Measurements from ENCODE around the gene COG3.

Gene COG3

DNA sequence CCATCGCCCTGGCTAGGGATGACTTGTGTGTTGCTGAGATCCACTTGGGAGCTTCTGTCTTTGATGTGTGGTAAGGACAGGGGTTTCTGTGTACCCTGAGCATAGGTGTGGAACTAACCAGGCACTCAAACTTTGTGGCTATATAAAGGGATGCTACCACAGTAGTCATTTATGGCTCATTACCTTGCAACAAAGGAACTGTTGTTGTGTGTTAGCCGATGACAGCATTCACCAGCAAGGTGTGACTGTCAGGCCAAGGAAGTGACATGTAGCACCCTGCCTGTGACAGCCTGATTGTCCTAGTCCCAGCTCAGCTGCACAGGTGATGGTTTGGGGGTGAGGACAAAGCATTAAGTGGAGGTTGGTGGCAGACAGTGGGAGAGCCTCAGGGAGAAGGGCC lies 73.6 kb downstream of the COG3 start:
- Histone ChIP-seq H3K4me1 (ENCODE audit: control insufficient read depth in 1 of 2, insufficient read depth in 2 of 2, low read length in 2 of 2) (no peaks in the 10 kb centered on the region), H3K79me2 (ENCODE audit: control insufficient read depth, insufficient read depth, low read length, poor library complexity) (no peaks in the 10 kb centered on the region), H2BK120ac (ENCODE audit: insufficient read depth, low read length, poor library complexity) (no peak overlapping the region), H3K27ac (ENCODE audit: low read depth, low read length) (no peak overlapping the region), H3K4me3 (ENCODE audit: low read depth, low read length) (no peak overlapping the region), H3K18ac (ENCODE audit: low read length) (no peak overlapping the region), H2BK5ac (ENCODE audit: low read depth, low read length, poor library complexity) (no peak overlapping the region), H4K12ac (ENCODE audit: low read depth, low read length) (no peak overlapping the region), H4K8ac (ENCODE audit: low read depth, low read length) (no peak overlapping the region), H3K14ac (ENCODE audit: low read length) (no peak overlapping the region), H3K27me3 (ENCODE audit: insufficient read depth, low read length) (no peaks in the 10 kb centered on the region), H2AK5ac (ENCODE audit: low read length) (no peak overlapping the region), H3K4ac (ENCODE audit: low read depth, low read length) (no peak overlapping the region), H3K4me2 (ENCODE audit: low read length) (no peak overlapping the region), H3K36me3 (ENCODE audit: control insufficient read depth in 1 of 2, insufficient read depth in 2 of 2, low read length in 2 of 2) (peaks cover 8 to 19% of the 10 kb centered on the region in 2 experiments), H3K23ac (ENCODE audit: low read length) (no peak overlapping the region), H3K9ac (ENCODE audit: low read length) (no peak overlapping the region), H2AFZ (ENCODE audit: insufficient read depth, low read length, poor library complexity) (no peak overlapping the region), H2BK12ac (ENCODE audit: low read length) (no peak overlapping the region), H3K79me1 (ENCODE audit: low read length) (no peaks in the 10 kb centered on the region), H3K9me3 (ENCODE audit: insufficient read depth, low read depth, low read length) (no peaks in the 10 kb centered on the region), H4K91ac (ENCODE audit: low read depth, low read length) (no peak overlapping the region)
- WGBS (ENCODE audit: extremely low coverage, insufficient coverage, insufficient read length) = no CpG with 5 or more reads among the region's 2 CpGs
- DNase-seq = no peak

DNA sequence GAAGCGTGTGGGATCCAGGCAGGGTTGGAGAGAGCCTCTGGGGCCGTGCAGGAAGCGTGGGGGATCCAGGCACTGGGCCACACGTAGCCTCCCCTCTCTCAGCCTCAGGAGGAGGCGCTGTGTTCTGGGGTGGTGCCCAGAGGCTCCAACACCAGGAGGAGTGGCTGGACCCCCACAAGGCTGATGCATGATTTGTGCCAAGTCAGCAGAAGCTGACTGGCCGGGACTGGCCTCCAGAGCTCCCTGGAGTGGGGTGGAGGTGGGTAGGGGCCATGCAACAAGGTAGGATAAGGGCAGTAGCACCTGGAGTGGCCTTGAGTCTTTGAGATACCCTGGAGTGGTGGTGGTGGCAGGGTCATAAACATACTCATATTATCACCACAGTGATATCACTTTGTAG lies 75.5 kb downstream of the COG3 start:
- H3K4me2 ChIP-seq (ENCODE audit: low read length) = no peak overlapping the region
- H3K27ac ChIP-seq (ENCODE audit: low read depth, low read length) = no peak overlapping the region
- no peak overlapping the region for H2BK12ac ChIP-seq (ENCODE audit: low read length)
- H2AK5ac ChIP-seq (ENCODE audit: low read length) = no peak overlapping the region
- peaks cover 2 to 6% of the 10 kb centered on the region in 2 experiments for H3K36me3 ChIP-seq (ENCODE audit: control insufficient read depth in 1 of 2, insufficient read depth in 2 of 2, low read length in 2 of 2)
- H3K14ac ChIP-seq (ENCODE audit: low read length) = no peak overlapping the region
- no peak overlapping the region for H3K4me3 ChIP-seq (ENCODE audit: low read depth, low read length)
- no peaks in the 10 kb centered on the region for H3K4me1 ChIP-seq (ENCODE audit: control insufficient read depth in 1 of 2, insufficient read depth in 2 of 2, low read length in 2 of 2)
- no peaks in the 10 kb centered on the region for H3K9me3 ChIP-seq (ENCODE audit: insufficient read depth, low read depth, low read length)
- no CpG with 5 or more reads among the region's 6 CpGs for WGBS (ENCODE audit: extremely low coverage, insufficient coverage, insufficient read length)
- no peak overlapping the region for H4K12ac ChIP-seq (ENCODE audit: low read depth, low read length)
- no peaks in the 10 kb centered on the region for H3K79me1 ChIP-seq (ENCODE audit: low read length)
- no peak overlapping the region for H2BK120ac ChIP-seq (ENCODE audit: insufficient read depth, low read length, poor library complexity)
- no peak overlapping the region for H4K8ac ChIP-seq (ENCODE audit: low read depth, low read length)
- H3K18ac ChIP-seq (ENCODE audit: low read length) = no peak overlapping the region
- H4K91ac ChIP-seq (ENCODE audit: low read depth, low read length) = no peak overlapping the region
- H3K23ac ChIP-seq (ENCODE audit: low read length) = no peak overlapping the region
- no peak overlapping the region for H3K9ac ChIP-seq (ENCODE audit: low read length)
- no peaks in the 10 kb centered on the region for H3K27me3 ChIP-seq (ENCODE audit: insufficient read depth, low read length)
- DNase-seq = no peak
- no peak overlapping the region for H2AFZ ChIP-seq (ENCODE audit: insufficient read depth, low read length, poor library complexity)
- H3K4ac ChIP-seq (ENCODE audit: low read depth, low read length) = no peak overlapping the region
- H3K79me2 ChIP-seq (ENCODE audit: control insufficient read depth, insufficient read depth, low read length, poor library complexity) = no peaks in the 10 kb centered on the region
- H2BK5ac ChIP-seq (ENCODE audit: low read depth, low read length, poor library complexity) = no peak overlapping the region

DNA sequence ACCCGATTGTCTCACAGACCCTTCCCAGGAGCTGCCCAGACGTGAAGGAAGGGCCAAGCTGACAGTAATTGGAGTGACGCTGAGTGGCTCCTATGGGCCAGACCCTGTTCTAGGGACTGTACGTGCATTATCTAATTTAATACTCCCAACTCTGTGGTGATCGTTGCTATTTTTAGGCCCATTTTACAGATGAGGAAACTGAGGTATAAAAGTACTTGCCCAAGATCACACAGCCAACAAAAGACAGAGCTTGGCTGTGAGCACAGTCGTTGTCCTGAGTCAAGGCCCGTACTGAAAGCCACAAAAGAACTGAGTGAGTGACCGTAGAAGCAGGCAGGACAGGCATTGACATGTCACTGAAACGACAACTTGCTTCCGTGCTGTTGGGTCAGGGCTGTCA lies 76.1 kb downstream of the COG3 start:
- no peak overlapping the region for H2BK120ac ChIP-seq (ENCODE audit: insufficient read depth, low read length, poor library complexity)
- no peak for DNase-seq
- peaks cover 0 to 2% of the 10 kb centered on the region in 2 experiments for H3K4me1 ChIP-seq (ENCODE audit: control insufficient read depth in 1 of 2, insufficient read depth in 2 of 2, low read length in 2 of 2)
- H3K14ac ChIP-seq (ENCODE audit: low read length) = no peak overlapping the region
- H2AK5ac ChIP-seq (ENCODE audit: low read length) = no peak overlapping the region
- H3K27me3 ChIP-seq (ENCODE audit: insufficient read depth, low read length) = no peaks in the 10 kb centered on the region
- H2AFZ ChIP-seq (ENCODE audit: insufficient read depth, low read length, poor library complexity) = no peak overlapping the region
- H3K79me1 ChIP-seq (ENCODE audit: low read length) = no peaks in the 10 kb centered on the region
- H3K79me2 ChIP-seq (ENCODE audit: control insufficient read depth, insufficient read depth, low read length, poor library complexity) = no peaks in the 10 kb centered on the region
- H3K36me3 ChIP-seq (ENCODE audit: control insufficient read depth in 1 of 2, insufficient read depth in 2 of 2, low read length in 2 of 2) = peaks cover under 1% of the 10 kb centered on the region in 2 experiments
- H3K9me3 ChIP-seq (ENCODE audit: insufficient read depth, low read depth, low read length) = no peaks in the 10 kb centered on the region
- WGBS (ENCODE audit: extremely low coverage, insufficient coverage, insufficient read length) = no CpG with 5 or more reads among the region's 10 CpGs
- H3K4me3 ChIP-seq (ENCODE audit: low read depth, low read length) = no peak overlapping the region
- no peak overlapping the region for H3K18ac ChIP-seq (ENCODE audit: low read length)
- H4K8ac ChIP-seq (ENCODE audit: low read depth, low read length) = no peak overlapping the region
- no peak overlapping the region for H3K4me2 ChIP-seq (ENCODE audit: low read length)
- no peak overlapping the region for H4K91ac ChIP-seq (ENCODE audit: low read depth, low read length)
- H4K12ac ChIP-seq (ENCODE audit: low read depth, low read length) = no peak overlapping the region
- H3K9ac ChIP-seq (ENCODE audit: low read length) = no peak overlapping the region
- H3K27ac ChIP-seq (ENCODE audit: low read depth, low read length) = no peak overlapping the region
- no peak overlapping the region for H2BK12ac ChIP-seq (ENCODE audit: low read length)
- H3K23ac ChIP-seq (ENCODE audit: low read length) = no peak overlapping the region
- no peak overlapping the region for H3K4ac ChIP-seq (ENCODE audit: low read depth, low read length)
- H2BK5ac ChIP-seq (ENCODE audit: low read depth, low read length, poor library complexity) = no peak overlapping the region

DNA sequence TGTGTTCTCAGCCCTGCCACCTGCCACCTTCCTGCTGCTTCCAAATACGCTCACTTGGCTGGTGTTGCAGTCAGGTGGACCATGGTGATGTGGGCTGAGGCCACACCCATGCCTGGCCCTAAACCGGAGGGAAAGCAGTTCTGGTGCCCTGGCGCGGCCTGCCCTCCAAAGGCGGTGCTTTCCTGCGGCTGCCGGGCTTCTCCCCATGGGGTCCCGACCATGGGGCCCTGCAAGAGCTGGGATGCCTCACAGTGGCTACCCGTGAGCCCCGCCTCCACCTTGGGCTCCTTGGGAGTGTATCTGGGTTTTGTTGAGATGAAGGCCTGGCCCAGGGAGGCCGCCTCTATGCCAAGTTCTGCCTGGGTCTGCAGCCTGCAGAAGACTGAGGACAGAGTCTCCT lies 77.1 kb downstream of the COG3 start:
- peaks cover 0 to 3% of the 10 kb centered on the region in 2 experiments for H3K4me1 ChIP-seq (ENCODE audit: control insufficient read depth in 1 of 2, insufficient read depth in 2 of 2, low read length in 2 of 2)
- no peak overlapping the region for H4K12ac ChIP-seq (ENCODE audit: low read depth, low read length)
- no peak overlapping the region for H2AK5ac ChIP-seq (ENCODE audit: low read length)
- no peak overlapping the region for H2BK12ac ChIP-seq (ENCODE audit: low read length)
- DNase-seq = no peak
- no peak overlapping the region for H2BK5ac ChIP-seq (ENCODE audit: low read depth, low read length, poor library complexity)
- no peak overlapping the region for H3K18ac ChIP-seq (ENCODE audit: low read length)
- no CpG with 5 or more reads among the region's 11 CpGs for WGBS (ENCODE audit: extremely low coverage, insufficient coverage, insufficient read length)
- H3K36me3 ChIP-seq (ENCODE audit: control insufficient read depth in 1 of 2, insufficient read depth in 2 of 2, low read length in 2 of 2) = no peaks in the 10 kb centered on the region
- no peak overlapping the region for H3K4me3 ChIP-seq (ENCODE audit: low read depth, low read length)
- H3K4ac ChIP-seq (ENCODE audit: low read depth, low read length) = no peak overlapping the region
- no peak overlapping the region for H2AFZ ChIP-seq (ENCODE audit: insufficient read depth, low read length, poor library complexity)
- no peaks in the 10 kb centered on the region for H3K79me2 ChIP-seq (ENCODE audit: control insufficient read depth, insufficient read depth, low read length, poor library complexity)
- H3K23ac ChIP-seq (ENCODE audit: low read length) = no peak overlapping the region
- no peak overlapping the region for H3K4me2 ChIP-seq (ENCODE audit: low read length)
- H3K27ac ChIP-seq (ENCODE audit: low read depth, low read length) = no peak overlapping the region
- H3K14ac ChIP-seq (ENCODE audit: low read length) = no peak overlapping the region
- H3K9ac ChIP-seq (ENCODE audit: low read length) = no peak overlapping the region
- H3K27me3 ChIP-seq (ENCODE audit: insufficient read depth, low read length) = no peaks in the 10 kb centered on the region
- H3K79me1 ChIP-seq (ENCODE audit: low read length) = no peaks in the 10 kb centered on the region
- H2BK120ac ChIP-seq (ENCODE audit: insufficient read depth, low read length, poor library complexity) = no peak overlapping the region
- no peak overlapping the region for H4K8ac ChIP-seq (ENCODE audit: low read depth, low read length)
- no peaks in the 10 kb centered on the region for H3K9me3 ChIP-seq (ENCODE audit: insufficient read depth, low read depth, low read length)
- no peak overlapping the region for H4K91ac ChIP-seq (ENCODE audit: low read depth, low read length)
